Neural progenitor cell (in vitro differentiated cells): Measurements from ENCODE around the gene ARID5A. TPM values are rescaled to one million over a fixed set of nuclear protein-coding genes. Genes with fewer than 3 reads are reported as not detected.
A peak's percentile ranks its signal among the peaks of the same experiment; 100 is the strongest.
"Not testable (repeated sequence)": the region's sequence is repeated elsewhere in the genome, so short reads cannot be mapped to it uniquely, and the experiment has no call there.

Source experiments
- DNase-seq: peaks from one replicate; pipeline ENCODE4 v3.0.0-alpha.2; 2016; ENCODE audit warnings: low spot score
- H2AFZ ChIP-seq: fragments of 200-600 bp; sonication (generic); replicated peaks from 2 replicates; pipeline ENCODE4 v1.6.1; 2016; ENCODE audit warnings: antibody characterized with exemption
- H3F3A ChIP-seq: fragments of 200-600 bp; sonication (generic); 2 replicates; pipeline ENCODE4 v1.6.1; 2016; ENCODE audit warnings: antibody characterized with exemption, low read depth
- H3K27ac ChIP-seq: fragments of 200-600 bp; sonication (generic); 2 replicates; pipeline ENCODE4 v1.5.1; 2016; ENCODE audit warnings: mild to moderate bottlenecking
- H3K27me3 ChIP-seq: fragments of 200-600 bp; sonication (generic); 2 replicates; pipeline ENCODE4 v1.6.1; 2016; ENCODE audit warnings: mild to moderate bottlenecking, moderate library complexity
- H3K36me3 ChIP-seq: fragments of 200-600 bp; sonication (generic); 2 replicates; pipeline ENCODE4 v1.5.1; 2016
- H3K4me1 ChIP-seq: fragments of 200-600 bp; sonication (generic); 2 replicates; pipeline ENCODE4 v1.6.1; 2016; ENCODE audit warnings: mixed run types
- H3K4me2 ChIP-seq: fragments of 200-600 bp; sonication (generic); 2 replicates; pipeline ENCODE4 v1.6.1; 2016
- H3K4me3 ChIP-seq: fragments of 200-600 bp; sonication (generic); 2 replicates; pipeline ENCODE4 v1.5.1; 2016
- H3K79me2 ChIP-seq: fragments of 200-600 bp; sonication (generic); 2 replicates; pipeline ENCODE4 v1.6.1; 2016; ENCODE audit warnings: low read depth
- H3K9ac ChIP-seq: fragments of 200-600 bp; sonication (generic); 2 replicates; pipeline ENCODE4 v1.6.1; 2016
- H3K9me3 ChIP-seq: fragments of 200-600 bp; sonication (generic); 2 replicates; pipeline ENCODE4 v1.5.1; 2016; ENCODE audit warnings: low read depth
- H4K20me1 ChIP-seq: fragments of 200-600 bp; sonication (generic); 2 replicates; pipeline ENCODE4 v1.6.1; 2016; ENCODE audit warnings: low read depth
- H3K27ac Mint-ChIP-seq: 3 replicates; pipeline ENCODE4 v1.8.0; 2021; ENCODE audit warnings: mixed read lengths
- H3K27me3 Mint-ChIP-seq: 2 replicates; pipeline ENCODE4 v1.8.0; 2022; ENCODE audit warnings: low read depth, mild to moderate bottlenecking, inconsistent platforms, moderate library complexity, mixed read lengths; ENCODE audit not compliant: insufficient read depth
- H3K36me3 Mint-ChIP-seq: 3 replicates; pipeline ENCODE4 v1.8.0; 2021; ENCODE audit warnings: mixed read lengths
- H3K4me1 Mint-ChIP-seq: 3 replicates; pipeline ENCODE4 v1.8.0; 2021; ENCODE audit warnings: mixed read lengths
- H3K4me3 Mint-ChIP-seq: 3 replicates; pipeline ENCODE4 v1.8.0; 2021; ENCODE audit warnings: mild to moderate bottlenecking, moderate library complexity, mixed read lengths
- H3K9me3 Mint-ChIP-seq: 3 replicates; pipeline ENCODE4 v1.8.0; 2020; ENCODE audit warnings: mixed read lengths
- EZH2 ChIP-seq: fragments of 200-600 bp; sonication (generic); IDR thresholded peaks from 2 replicates; pipeline ENCODE4 v1.6.1; 2017; ENCODE audit warnings: antibody characterized with exemption, mild to moderate bottlenecking, moderate library complexity
- EZH2phosphoT487 ChIP-seq: fragments of 200-600 bp; sonication (generic); IDR thresholded peaks from 2 replicates; pipeline ENCODE4 v1.6.1; 2017; ENCODE audit warnings: antibody characterized with exemption
- total RNA-seq: library from RNA; depleted of rRNA; stranded (reverse); fragments of >200 nt; gene quantifications from 2 replicates; pipeline ENCODE4 v1.2.3, GENCODE V29; 2015; ENCODE audit warnings: low replicate concordance
- TF ChIP-seq, protein P1 (sequence below): fragments of 200-600 bp; sonication (generic); IDR thresholded peaks from 2 replicates; pipeline ENCODE4 v1.5.1; 2017; ENCODE audit warnings: antibody characterized with exemption, mild to moderate bottlenecking

Gene ARID5A
- total RNA-seq, 1 donor from 2014 or later = 0.75 TPM

DNA sequence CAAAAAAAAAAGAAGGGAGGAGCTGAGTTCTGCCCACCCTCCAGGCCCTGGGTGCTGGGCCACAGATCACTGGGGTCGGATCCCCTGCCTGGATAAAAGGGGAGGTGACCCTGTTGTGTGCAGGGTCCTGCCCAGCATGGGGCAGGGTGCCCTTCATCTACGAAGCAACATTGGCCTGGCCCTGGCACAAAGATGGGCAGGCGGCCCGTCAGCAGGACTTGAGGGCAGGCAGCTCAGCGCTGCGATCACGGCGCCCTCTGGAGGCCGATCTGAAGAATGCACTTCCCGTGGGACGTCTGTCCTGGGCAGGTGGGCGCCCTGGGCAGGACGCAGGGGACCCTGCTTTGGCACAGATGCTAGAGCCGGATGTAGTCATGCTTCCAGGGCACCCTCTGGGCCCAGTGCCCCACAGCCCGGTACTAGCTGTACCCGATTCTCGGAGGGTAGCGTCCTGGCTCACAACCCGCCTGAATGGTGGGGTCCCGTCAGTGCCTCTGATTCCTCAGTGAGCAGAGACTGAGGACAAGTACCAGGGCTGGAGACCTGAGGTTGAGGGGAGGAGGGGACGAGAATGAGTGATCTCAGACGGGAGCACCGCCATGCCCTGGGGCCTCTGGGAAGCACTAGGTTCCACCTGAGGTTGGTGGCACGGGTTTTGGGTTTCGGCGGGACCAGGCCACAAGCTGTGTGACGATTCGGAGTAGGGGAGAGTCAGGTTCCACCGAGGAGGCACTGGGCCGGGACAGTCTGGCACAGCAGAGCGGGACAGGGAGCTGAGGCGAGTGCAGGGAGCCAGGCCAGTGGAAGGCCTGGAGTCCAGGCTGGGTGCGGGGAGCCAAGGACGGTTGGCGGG, 18.0 kb downstream of the ARID5A start:
- H3K4me2 ChIP-seq = no peak overlapping the region
- no peaks in the 10 kb centered on the region for H3F3A ChIP-seq
- Mint-ChIP-seq H3K27me3 (peaks cover 9% of the 10 kb centered on the region), H3K36me3 (peaks cover 3% of the 10 kb centered on the region), H3K9me3 (no peaks in the 10 kb centered on the region), H3K27ac (no peak overlapping the region), H3K4me3 (no peak overlapping the region), H3K4me1 (no peaks in the 10 kb centered on the region)
- no peak overlapping the region for H3K9ac ChIP-seq
- peak; percentile 76 for DNase-seq
- H3K9me3 ChIP-seq = no peaks in the 10 kb centered on the region
- H3K4me3 ChIP-seq = no peak overlapping the region
- no peaks in the 10 kb centered on the region for H3K27me3 ChIP-seq
- TF ChIP-seq, protein P1, sequence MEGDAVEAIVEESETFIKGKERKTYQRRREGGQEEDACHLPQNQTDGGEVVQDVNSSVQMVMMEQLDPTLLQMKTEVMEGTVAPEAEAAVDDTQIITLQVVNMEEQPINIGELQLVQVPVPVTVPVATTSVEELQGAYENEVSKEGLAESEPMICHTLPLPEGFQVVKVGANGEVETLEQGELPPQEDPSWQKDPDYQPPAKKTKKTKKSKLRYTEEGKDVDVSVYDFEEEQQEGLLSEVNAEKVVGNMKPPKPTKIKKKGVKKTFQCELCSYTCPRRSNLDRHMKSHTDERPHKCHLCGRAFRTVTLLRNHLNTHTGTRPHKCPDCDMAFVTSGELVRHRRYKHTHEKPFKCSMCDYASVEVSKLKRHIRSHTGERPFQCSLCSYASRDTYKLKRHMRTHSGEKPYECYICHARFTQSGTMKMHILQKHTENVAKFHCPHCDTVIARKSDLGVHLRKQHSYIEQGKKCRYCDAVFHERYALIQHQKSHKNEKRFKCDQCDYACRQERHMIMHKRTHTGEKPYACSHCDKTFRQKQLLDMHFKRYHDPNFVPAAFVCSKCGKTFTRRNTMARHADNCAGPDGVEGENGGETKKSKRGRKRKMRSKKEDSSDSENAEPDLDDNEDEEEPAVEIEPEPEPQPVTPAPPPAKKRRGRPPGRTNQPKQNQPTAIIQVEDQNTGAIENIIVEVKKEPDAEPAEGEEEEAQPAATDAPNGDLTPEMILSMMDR = peak; percentile 92
- no peak for TF ChIP-seq EZH2phosphoT487
- H3K79me2 ChIP-seq = no peaks in the 10 kb centered on the region
- no peaks in the 10 kb centered on the region for H3K36me3 ChIP-seq
- no peaks in the 10 kb centered on the region for H3K4me1 ChIP-seq
- no peak overlapping the region for H2AFZ ChIP-seq
- H4K20me1 ChIP-seq = no peaks in the 10 kb centered on the region
- no peak overlapping the region for H3K27ac ChIP-seq

DNA sequence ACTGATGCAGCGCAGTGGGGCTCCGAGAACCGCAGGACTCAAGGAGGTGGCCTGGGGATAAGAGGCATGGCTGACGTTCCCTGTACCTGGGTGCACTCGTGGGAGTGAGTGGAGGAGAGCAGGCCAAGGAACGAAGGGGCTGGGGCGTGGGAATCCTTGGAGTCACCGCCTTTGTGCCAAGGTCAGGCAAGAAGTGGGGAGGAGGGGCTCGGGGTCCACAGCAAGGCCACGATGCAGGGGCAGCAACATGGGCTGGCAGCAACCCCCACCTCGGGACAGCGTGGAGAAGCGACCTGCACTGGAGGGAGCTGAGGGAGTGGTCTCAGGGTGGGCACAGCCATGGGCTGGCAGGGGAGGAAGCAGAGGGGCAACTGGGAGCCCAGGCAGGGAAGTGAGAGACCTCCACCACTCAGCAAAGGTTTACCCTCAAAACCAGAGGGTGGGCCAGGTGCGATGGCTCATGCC, 18.6 kb downstream of the ARID5A start:
- H3F3A ChIP-seq = no peaks in the 10 kb centered on the region
- TF ChIP-seq, protein P1 = no peak
- no peaks in the 10 kb centered on the region for H3K9me3 Mint-ChIP-seq
- H3K36me3 ChIP-seq = no peaks in the 10 kb centered on the region
- H3K4me2 ChIP-seq = no peak overlapping the region
- no peak overlapping the region for H3K4me3 Mint-ChIP-seq
- H3K36me3 Mint-ChIP-seq = peaks cover 3% of the 10 kb centered on the region
- no peaks in the 10 kb centered on the region for H3K9me3 ChIP-seq
- H3K27me3 ChIP-seq = no peaks in the 10 kb centered on the region
- H3K4me3 ChIP-seq = no peak overlapping the region
- H3K4me1 Mint-ChIP-seq = no peaks in the 10 kb centered on the region
- no peaks in the 10 kb centered on the region for H3K4me1 ChIP-seq
- H3K27ac ChIP-seq = no peak overlapping the region
- no peak overlapping the region for H2AFZ ChIP-seq
- DNase-seq = no peak
- H3K27ac Mint-ChIP-seq = no peak overlapping the region
- no peaks in the 10 kb centered on the region for H3K79me2 ChIP-seq
- peaks cover 9% of the 10 kb centered on the region for H3K27me3 Mint-ChIP-seq
- H3K9ac ChIP-seq = no peak overlapping the region
- no peaks in the 10 kb centered on the region for H4K20me1 ChIP-seq

DNA sequence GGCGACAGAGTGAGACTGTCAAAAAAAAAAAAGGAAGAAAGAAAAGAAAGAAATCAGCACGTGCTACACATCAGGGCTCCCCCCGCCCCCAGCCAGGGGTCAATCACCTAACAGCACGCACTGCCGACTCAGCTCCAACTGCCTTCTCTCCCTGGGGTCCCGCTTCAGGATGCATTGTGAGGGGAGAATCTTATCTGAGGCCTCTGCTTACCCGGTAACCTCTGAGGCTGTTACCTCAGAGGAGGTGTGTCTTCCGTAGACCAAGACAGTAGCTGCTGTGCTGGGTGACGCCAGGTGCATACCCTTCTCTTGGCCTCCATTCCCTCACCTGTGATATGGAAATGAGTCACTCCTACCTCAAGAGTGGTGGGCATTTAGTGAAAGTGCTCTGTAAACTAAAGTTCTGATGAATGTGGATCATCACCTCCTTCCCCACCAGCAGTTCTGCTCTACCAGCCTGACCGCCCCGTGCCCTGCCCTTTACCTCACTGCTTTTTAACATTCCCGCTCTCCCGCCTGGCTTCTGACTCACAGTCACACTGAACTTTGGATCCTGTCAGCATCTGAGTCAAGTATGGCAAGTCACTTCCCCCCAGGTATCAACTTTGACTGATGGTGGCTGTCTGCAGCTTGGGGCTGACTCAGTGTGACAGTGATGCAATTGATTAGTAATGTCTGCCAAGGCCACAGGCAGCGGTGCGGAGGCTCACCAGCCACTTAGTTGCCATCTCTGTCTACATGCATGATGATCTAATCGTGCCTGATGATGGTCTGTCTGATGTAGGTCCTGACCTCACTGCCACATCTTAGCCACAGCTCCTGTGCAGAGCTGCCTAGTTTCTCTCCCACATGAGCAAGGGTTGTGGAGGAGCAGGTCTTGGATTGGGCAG, 20.1 kb downstream of the ARID5A start:
- Histone ChIP-seq H3F3A (no peaks in the 10 kb centered on the region), H3K4me1 (no peaks in the 10 kb centered on the region), H2AFZ (no peak overlapping the region), H3K79me2 (no peaks in the 10 kb centered on the region), H3K9me3 (no peaks in the 10 kb centered on the region), H3K27me3 (no peaks in the 10 kb centered on the region), H3K9ac (no peak overlapping the region), H4K20me1 (no peaks in the 10 kb centered on the region), H3K4me2 (no peak overlapping the region), H3K4me3 (no peak overlapping the region), H3K27ac (no peak overlapping the region), H3K36me3 (no peaks in the 10 kb centered on the region)
- no peak overlapping the region for H3K27ac Mint-ChIP-seq
- H3K36me3 Mint-ChIP-seq = peaks cover 3% of the 10 kb centered on the region
- no peak overlapping the region for H3K4me3 Mint-ChIP-seq
- DNase-seq = no peak
- TF ChIP-seq EZH2 = no peak
- TF ChIP-seq, protein P1 = no peak
- no peak for TF ChIP-seq EZH2phosphoT487
- no peaks in the 10 kb centered on the region for H3K4me1 Mint-ChIP-seq
- H3K9me3 Mint-ChIP-seq = no peaks in the 10 kb centered on the region
- H3K27me3 Mint-ChIP-seq = peaks cover 9% of the 10 kb centered on the region

DNA sequence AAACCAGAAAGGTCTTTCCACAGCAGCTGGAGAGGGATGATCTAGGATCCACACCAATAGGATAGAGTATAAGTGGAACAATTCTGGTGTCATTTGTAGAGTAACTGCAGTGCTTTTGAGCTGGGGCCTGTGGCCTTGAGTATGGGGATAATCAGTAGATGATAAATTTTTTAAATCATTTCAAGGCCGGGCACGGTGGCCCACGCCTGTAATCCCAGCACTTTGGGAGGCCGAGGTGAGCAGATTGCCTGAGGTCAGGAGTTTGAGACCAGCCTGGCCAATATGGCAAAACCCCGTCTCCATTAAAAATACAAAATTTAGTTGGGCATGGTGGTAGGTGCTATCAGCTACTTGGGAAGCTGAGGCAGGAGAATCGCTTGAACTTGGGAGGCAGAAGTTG, 20.9 kb downstream of the ARID5A start:
- H3K27ac Mint-ChIP-seq, H3K36me3 ChIP-seq, H3K27me3 Mint-ChIP-seq, DNase-seq, H3K27me3 ChIP-seq, H3K4me3 Mint-ChIP-seq, H3K9me3 Mint-ChIP-seq, H3K4me2 ChIP-seq, H4K20me1 ChIP-seq, H2AFZ ChIP-seq, H3K4me3 ChIP-seq, H3K4me1 Mint-ChIP-seq, H3K36me3 Mint-ChIP-seq, H3K9me3 ChIP-seq, H3K27ac ChIP-seq, H3K9ac ChIP-seq, H3K79me2 ChIP-seq, H3F3A ChIP-seq, H3K4me1 ChIP-seq: not testable (repeated sequence)
